Measurements from ENCODE around the gene TRABD.

TRABD gene

DNA sequence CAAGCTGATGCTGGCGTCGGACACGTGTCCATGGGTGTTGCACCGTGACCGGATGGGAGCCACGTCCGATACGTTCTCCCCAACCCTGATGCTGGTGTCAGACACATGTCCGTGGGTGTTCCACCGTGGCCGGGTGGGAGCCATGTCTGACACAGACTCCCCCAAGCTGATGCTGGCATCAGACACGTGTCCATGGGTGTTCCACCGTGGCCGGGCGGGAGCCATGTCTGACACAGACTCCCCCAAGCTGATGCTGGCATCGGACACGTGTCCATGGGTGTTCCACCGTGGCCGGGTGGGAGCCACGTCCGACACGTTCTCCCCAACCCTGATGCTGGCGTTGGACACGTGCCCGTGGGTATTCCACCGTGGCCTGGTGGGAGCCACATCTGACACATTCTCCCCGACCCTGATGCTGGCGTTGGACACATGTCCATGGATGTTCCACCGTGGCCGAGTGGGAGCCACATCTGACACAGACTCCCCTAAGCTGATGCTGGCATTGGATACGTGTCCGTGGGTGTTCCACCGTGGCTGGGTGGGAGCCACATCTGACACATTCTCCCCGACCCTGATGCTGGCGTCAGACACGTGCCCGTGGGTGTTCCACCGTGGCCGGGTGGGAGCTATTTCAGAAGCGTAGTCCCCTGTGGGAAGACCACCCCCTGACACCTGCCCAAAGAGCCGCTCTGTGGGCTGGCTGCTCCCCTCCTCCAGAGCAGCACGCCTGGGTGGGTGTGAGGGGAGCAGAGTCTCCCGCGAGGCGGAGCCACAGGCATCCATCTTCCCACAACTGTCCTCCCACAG is 35.1 kb downstream of the TRABD start:
- no peak for DNase-seq

DNA sequence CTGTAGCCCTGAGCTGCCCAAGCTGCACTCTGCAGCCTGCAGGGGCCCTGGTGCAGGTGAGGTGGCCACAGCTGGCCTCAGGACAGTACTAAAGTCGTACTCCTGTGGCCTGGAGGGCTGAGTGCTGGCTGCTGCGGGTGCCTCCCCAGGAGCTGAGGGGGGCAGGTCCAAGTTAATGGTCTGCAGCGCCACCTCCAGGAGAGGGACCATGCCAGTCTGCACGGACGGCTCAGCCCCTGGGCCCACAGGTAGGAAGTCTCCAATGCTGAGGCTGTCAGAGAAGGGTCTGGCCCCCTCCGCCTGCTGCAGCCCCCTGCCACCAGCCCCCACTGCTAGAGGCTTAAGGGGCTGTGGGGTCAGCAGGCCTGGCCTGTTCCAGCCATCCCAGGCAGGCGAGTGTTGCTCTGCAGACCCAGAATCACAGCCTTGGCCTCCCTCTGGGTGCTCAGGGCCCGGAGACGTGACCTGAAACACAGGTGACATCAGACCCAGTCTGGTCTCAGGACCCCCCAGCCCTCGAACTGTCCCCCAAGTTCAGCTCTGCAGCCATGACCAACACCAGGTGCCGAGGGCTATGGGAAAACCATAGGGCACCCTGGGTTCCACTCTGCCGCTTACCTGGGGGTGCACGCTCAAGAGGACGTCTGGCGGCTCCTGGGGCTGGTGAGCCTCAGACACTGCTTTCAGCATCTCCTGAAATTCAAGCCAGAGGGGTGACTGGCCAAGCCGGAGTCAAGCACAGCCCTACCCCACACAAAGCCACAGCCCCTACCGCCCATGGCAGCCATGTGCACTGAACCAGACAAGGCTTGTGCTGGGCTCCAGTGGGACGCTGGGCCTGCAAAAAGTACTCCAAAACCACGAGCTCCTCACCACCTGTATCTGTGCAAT is 35.9 kb downstream of the TRABD start:
- no peak for DNase-seq

DNA sequence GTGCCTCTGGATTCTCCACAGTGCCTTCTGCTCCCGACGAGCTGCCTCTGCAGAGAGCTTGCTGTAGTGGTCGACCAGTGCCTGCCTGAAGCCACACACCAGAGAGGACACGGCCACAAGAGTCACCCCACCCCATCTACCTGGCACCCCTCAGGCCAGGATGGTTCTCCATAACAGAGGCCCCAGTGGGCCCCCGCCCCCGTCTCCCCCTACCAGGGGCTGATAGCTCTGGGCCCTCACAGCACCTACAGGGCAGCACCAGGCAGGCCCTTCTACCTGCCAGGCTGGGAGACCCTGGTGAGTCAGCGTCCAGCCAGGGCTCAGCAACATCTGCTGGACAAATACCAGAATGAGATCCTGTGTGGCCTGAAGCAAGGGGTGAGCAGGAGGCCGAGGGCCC is 36.8 kb downstream of the TRABD start:
- DNase-seq = no peak

DNA sequence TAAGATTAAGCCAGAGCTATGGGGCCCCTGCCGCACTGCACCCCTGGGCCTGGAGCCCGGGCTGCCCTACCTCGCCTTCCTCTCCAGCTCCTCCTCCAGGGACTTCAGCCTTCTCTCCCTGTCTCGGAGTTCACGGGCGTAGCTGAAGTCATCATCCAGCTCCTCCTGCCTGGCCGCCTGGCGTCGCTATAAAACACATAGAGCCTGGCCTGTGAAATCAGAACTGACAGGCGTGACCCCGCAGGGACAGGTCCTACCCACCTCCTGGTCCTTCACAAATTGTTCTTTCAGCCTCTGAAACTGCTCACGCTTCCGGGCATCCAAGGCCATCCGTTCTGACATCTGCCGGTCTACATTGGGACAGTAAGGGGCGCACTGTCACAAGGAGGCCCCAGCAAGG is 38.4 kb downstream of the TRABD start:
- DNase-seq = no peak

DNA sequence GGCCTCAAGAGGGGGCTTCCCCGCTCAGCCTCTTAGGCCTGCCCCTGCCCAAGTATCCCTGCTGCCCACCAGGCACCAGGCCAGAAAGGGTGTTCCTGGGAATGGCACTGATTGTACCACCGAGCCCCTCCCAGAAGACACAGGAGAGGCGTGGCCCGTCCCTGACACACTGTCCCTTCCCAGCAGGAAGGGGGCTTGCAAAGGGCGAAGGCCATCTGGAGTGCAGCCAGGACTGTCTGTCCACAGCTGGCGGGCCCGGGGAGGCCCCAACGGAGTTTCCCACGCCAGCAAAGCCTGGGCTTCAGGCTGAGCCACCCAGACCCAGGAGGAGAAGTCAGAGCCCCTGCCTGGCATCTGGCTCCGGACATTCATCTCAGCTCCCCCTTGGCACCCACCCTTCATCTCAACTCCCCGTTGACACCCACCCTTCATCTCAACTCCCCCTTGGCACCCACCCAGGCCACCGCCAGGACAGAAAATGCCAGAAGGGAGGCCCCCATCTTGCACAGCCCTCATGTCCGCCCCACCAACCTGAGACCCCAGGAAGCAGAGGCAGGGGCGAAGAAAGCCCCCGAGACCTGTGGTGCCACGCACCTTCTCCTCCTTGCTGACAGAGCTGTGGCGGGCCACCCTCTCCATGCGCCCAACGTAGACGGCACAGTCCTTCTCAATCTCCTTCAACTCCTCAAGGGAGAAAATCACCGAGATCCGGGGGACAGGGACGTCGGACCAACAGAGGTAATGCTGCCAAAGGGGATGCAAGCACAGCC is 39.7 kb downstream of the TRABD start:
- no peak for DNase-seq

DNA sequence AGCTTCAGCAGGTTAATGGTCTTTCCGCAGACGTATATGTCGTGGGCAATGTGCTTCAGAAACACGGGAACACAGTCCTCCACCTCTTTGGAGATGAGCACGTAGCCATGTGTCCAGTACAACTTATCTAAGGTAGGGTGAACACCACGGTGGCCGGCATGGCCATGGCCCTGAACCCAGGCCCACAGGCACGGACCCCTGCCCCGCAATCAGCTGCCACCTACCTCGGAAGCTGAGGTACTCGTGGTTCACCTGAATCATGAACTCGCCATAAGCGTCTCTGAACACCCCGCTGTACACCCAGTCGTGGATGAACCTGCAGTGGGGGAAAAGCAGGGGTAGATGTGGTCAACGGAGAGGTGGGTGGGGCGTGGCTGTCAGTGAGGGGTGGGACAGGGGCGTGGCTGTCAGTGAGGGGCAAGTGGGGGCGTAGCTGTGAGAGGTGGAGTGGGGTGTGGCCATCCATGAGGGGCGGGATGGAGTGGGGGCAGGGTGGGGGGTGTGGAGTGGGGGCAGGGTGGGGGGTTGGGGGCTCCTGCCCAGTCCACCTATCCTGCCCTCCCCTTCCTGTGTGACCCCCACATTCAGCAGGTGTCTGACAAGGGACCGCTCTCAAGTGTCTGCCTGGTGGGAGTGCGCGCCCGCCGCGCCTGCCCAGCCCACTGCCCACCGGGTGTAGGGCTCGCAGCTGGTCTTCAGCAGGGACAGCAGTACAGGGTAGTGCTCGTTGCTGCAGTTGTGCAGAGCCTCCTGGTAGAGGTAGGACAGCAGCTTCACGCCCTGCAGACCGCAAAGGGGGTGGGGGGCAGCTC is 40.6 kb downstream of the TRABD start:
- DNase-seq = no peak

DNA sequence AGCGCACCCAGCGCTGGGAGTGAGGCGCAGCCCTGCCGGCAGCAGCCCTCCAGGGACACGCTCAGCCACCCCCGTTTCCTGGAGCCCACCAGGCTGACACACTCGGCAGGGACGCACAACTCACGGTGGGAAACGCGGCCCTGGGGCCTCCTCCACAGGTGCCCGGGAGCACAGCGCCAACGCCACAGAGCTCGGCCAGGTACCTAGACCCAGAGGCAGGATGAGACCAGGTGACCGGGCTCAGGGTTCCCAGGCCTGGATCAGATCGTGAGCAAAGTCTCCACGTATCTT is 41.1 kb downstream of the TRABD start:
- DNase-seq = no peak

DNA sequence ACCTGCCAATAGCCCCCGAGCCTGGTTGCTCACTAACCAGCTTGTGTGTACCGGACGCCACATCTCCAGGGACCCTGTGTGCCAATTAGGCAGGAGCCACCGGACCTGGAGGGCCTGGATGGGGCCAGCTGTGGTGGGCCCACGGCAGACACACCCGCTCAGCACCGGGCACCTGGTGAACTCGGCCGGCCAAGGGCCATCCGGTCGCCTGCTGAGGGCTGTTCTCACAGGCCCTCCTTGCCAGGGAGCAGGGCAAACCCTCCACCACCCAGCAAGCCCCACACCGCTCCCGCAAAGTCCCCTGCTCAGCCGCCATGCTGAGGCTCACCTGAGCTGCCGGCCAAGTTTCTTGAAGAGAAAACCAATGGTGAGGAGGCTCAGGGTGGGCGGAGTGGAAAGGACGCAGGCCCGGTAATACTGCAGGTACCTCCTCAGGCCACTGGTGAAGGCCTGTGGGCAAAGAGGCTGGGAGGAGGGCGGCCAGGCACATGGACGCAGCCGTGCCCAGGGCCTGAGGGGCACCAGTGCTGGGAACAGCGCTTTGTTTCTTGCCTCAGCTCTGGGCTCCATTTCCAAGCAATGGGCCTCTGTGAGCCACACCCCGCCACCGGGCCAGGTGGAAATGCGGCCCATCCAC is 42.0 kb downstream of the TRABD start:
- DNase-seq = no peak

DNA sequence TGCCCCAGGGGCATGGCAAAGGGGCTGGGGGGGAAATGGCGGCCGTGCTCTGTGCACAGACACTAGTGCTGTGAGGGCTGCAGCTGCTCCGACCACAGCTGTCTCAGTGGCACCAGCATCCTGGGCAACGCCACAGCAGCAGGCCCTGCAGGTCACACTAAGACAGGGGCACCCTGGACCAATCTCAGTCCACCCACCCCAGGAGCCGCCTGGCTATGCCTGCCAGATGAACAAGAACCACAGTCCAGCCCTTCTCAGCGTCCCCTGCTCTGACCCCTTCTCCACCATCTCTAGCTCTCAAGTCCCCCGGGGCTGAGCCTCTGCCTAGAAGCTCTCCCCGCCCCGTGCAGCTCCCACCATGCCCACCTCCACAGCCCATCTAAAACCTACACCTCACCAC is 42.7 kb downstream of the TRABD start:
- no peak for DNase-seq

DNA sequence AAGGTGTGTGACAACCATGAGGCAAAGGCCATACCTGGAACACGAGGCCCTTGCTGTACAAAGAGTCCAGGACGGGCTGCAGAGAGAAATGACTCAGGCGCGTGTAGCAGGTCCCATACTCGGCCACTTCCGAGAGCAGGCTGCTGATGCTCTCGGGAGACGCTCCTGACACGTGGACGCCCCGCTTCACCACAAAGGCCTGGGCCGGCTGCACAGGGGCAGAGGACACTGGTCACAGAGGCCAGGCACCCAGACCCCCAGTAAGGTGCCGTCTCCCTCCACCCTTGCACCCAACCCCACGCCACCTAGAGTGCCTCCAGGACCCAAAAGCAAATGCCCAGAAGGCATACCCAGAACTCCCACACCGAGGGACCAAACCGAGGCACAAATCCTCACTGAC is 43.7 kb downstream of the TRABD start:
- DNase-seq = no peak

DNA sequence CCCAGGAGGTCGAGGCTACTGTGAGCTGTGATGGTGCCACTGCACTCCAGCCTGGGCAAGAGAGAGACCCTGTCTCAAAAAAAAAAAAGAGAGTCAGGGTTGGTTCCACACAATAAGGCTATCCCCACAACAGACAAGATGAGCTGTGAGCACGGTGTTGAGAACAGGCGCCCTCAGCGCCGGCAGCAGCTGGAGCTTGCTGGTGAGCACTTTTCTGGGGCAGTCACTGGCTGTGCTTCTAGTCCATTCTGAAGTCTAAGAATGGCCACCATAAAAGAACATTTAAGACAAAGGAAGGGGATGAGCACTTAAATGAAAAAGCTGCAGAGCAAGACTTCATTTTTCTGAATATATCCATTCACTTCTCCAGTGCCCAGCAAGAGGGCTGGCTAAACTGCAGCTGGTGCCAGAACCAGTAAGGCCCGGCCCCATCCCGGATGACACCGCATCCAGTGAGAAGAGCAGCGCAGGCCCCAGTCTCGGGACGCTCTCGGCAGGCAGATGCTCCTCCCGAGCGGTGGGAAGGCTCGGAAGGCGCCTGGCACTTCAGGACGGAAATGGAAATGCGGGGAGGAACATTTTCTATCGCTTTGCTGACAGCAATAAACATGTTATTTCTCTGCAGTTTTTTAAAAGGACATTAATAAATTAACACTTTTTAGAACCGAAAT is 46.9 kb downstream of the TRABD start:
- no peak for DNase-seq

DNA sequence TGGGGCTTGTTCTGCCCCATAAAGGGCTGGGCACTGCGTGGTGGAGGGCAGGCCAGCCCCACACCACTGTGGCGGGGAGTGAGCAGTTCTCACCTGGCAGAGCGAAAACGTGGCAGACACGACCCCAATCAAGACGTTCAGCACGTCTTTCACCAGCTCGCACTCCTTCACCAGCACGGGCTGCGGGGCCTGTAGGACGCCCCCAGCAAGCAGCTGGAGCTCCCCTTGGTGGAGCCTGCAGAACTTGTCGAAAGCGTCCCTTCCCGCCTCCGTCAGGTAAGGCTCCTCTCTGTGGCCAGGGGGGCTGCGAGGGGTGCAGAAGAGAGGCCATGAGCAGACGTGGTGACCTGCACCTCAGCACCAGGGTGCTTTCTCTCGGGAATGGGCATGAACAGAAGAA is 47.5 kb downstream of the TRABD start:
- DNase-seq = no peak

DNA sequence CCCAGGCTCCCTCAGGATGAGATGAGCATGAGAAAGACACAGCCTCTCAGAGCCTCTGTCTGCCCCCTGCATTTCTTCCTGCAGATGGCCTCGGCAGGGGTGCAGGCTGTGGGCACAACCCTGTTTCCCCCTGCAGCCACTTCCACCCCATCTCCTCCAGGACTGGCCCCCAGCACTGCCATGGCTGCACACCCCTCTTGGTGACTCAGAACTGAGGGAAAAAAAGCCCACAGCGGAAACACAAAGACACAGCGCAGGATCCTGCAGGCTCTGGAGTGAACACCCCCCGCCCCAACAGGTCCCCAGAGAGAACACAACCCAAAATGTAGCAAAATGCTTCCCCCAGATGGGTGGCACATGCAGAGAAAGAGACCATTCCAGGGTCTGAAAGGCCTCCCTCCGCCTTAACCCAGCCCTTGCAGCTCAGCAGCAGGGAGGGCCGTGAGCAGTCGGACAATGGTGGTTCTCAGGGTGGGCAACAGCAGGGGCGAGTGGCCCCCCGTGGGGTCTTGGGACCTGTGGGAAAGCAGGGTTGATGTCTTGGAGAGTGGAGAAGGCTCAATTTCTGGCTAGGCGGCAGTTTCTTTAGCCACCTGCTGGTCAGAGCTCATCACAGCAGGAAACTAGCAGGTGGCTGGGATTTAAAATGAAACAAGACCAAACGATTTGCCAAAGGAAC is 51.2 kb downstream of the TRABD start:
- no peak for DNase-seq

DNA sequence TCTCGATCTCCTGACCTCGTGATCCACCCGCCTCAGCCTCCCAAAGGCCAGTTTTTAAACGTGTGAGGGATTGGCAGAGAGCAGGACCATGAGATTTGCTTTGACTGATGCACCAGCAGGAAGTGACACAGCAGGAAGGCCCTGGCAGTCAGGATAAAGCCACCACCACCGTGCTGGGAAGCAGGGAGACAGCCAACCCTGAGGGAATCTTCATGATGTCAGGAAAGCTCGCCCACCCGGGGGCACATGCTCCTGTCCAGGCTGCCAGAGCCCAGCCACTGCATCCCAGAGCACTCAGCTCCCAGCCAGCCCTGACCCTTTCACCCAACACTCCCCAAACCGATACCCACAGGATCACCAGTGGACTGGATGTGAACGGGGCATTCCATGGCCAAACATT is 53.0 kb downstream of the TRABD start:
- no peak for DNase-seq

DNA sequence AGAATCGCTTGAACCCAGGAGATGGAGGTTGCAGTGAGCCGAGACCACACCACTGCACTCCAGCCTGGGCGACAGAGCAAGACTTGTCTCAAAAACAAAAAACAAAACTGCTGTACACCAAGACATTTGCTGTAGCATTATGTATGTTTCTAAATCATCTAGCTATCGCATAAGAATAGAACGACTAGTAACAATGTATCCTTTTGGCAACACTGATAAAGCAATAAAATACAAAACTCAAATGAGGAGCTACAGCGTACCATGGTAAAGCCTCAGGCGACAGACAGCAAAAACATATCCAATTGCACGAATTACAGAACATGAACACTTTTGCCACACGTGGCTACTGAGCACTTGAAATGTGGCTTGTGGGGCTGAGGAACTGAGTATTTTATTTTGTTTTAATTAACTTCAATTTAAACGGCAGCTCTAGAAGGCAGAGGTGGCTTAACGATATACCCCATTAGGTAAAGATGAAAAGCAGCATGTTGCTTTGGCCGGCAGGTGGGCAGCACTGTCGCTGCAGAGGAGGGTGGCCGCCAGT is 56.8 kb downstream of the TRABD start:
- DNase-seq = no peak

DNA sequence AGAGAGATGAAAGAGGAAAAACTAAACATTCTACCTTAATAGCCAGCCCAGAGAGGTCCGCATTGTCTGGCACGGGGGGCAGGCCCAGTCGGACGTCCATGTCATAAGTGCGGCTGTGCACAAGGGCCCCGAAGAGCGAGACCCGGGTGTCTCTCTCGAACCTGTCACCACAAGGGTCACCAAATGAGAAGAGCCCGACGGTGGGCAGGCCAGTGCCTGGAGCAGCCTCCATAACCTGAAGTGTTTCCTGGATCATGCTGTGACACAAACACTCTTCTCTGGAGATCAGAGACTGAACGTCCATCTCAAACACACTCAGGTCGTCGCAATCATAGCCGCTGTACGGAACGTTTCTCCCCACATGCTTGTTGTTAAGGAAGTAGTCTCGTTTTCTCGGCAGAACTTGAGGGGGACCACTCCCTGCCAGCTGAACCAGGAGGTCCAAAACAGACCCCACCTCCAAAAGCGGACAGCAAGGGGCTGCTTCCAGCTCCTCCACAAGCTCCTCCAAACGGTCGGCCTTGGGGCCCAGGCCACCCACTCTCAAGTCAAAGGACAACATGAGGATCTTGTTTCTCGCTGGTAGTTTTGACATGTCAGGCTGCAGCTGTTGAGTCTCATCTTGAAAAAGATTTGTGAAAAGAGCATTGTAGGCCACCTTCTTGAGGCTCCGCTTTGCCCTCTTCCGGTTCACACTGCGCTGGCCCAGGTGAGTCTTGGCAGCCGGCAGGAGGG is 58.1 kb downstream of the TRABD start:
- no peak for DNase-seq

DNA sequence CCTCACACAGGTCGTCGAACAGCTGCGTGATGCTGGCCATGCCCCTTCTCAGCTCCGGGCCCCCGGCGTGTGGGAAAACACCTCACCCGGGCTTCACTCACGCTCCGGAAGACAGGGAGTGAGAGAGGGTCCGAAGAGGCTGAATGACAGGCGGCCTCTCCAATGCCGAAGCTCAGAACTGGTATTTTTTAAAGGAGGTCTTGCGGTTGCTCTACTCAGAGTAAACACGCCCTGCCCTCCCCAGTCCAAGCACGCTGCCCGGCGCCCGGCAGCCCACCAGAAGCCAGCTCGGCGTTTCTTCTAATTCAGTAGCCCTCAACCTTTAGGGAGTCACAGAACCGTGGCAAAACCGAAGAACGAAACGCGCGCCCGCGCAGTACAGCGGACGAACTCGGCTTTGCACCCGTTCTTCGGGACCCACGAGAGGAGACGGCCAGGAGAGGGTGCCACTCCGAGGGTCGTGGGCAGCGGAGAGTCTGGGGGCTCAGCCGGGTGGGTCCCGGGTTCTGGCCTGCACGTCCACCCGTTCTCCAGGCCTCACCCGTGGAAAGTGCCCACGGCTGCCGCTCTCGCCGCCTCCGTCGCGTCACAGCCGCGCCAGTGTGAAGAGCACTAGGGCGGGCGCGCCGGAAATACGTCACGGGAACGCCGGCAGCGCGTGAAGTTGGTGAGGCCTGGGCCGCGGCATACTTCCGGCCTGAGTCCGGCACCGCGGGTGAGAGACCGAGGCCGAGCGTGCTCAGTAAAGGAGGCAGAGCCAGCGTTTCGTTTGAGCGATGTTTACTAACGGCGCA is 58.9 kb downstream of the TRABD start, which contains the start of gene TUBGCP6:
Gene TUBGCP6 (minus strand): TSS at position 604 of the 794 bp plus-strand sequence. CDS start 564 bp downstream, at position 40.
- no peak for DNase-seq

DNA sequence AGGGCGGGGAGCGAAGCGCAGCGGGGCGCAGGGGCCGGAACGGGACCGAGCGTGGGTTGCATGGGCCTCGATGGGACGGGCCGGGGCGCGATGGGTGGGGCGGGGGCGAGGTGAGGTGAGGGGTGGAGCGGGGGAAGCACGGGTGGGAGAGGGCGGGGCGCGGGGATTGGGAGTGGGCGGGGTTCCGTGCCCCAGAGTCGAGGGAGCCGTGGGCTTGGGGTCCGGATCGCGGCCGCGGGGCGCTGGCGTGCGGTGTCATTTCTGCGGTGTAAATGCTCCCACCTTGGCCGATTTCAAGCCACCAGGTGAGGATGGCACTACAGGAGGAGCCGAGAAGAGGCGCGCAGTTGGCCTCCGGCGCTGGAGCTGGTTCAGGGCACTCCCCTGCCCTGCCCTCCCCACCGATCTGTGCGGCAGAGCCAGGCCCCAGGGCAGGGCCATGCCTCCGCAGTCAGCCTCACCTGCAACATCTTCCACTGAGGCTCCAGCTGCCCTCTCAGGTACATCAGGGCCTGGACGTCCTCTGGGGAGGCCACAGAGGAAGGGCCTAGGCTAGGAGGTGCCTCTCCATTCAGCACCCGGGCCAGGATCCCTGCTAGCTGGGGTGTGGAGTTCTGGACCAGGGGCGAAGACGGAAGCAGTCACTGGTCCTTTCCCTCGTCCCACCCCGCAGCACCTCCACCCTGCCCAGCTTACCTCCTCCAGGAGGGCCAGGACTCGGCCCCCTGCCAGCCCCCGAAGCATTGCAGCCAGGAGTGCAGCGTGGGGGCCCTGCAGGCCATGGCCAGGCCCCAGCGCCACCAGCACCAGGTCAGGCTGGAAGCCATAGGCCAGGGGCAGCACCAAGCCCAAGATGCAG is 59.7 kb downstream of the TRABD start:
- no peak for DNase-seq
